ENCODE results near the gene DRD4. TPM values are rescaled to one million over a fixed set of nuclear protein-coding genes. Genes with fewer than 3 reads are reported as not detected.

The DRD4 gene
- total RNA-seq: 1.3 TPM
- long read RNA-seq: 0 reads

DNA sequence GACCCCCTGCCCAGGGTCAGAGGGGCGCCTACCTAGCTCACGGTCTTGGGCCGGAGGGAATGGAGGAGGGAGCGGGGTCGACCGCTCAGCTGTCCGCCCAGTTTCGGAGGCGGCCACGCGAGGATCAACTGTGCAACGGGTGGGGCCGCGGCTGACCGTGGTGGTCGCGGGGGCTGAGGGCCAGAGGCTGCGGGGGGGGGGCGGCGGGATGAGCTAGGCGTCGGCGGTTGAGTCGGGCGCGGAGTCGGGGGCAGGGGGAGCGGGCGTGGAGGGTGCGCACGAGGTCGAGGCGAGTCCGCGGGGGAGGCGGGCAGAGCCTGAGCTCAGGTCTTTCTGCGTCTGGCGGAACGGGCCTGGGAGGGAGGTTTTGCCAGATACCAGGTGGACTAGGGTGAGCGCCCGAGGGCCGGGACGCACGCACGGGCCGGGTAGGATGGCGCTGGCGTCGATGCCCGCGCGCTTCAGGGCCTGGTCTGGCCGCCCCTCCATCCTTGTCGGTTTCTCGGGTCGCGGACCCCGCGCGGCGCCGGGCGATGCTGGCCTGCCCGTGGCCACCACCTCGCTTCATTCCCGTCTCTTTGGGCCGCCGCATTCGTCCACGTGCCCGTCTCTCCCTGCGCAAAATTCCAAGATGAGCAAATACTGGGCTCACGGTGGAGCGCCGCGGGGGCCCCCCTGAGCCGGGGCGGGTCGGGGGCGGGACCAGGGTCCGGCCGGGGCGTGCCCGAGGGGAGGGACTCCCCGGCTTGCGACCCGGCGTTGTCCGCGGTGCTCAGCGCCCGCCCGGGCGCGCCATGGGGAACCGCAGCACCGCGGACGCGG, at the start of gene DRD4:
TSS of gene DRD4 (plus strand) at position 759 of the 822 bp plus-strand sequence. CDS start at position 795, 36 bp downstream.
- peaks cover 16% of the 10 kb centered on the region for H3K4me1 ChIP-seq
- peak within 1 kb of the TSS; percentile 22 for H3K4me3 ChIP-seq
- DNase-seq (no peak), ATAC-seq (peak; percentile 66 to 68)
- intact Hi-C loops (cut with DNase I): no loop called here
- no peaks in the 10 kb centered on the region for H3K9me3 ChIP-seq
- H3K27ac ChIP-seq: no peak within 1 kb of the TSS
- peaks cover 32% of the 10 kb centered on the region for H3K27me3 ChIP-seq (ENCODE audit: low read depth)
- peaks cover 4% of the 10 kb centered on the region for H3K36me3 ChIP-seq
- TF ChIP-seq, protein P1, sequence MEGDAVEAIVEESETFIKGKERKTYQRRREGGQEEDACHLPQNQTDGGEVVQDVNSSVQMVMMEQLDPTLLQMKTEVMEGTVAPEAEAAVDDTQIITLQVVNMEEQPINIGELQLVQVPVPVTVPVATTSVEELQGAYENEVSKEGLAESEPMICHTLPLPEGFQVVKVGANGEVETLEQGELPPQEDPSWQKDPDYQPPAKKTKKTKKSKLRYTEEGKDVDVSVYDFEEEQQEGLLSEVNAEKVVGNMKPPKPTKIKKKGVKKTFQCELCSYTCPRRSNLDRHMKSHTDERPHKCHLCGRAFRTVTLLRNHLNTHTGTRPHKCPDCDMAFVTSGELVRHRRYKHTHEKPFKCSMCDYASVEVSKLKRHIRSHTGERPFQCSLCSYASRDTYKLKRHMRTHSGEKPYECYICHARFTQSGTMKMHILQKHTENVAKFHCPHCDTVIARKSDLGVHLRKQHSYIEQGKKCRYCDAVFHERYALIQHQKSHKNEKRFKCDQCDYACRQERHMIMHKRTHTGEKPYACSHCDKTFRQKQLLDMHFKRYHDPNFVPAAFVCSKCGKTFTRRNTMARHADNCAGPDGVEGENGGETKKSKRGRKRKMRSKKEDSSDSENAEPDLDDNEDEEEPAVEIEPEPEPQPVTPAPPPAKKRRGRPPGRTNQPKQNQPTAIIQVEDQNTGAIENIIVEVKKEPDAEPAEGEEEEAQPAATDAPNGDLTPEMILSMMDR (IDR thresholded peaks at IDR 0.05): no peak

DNA sequence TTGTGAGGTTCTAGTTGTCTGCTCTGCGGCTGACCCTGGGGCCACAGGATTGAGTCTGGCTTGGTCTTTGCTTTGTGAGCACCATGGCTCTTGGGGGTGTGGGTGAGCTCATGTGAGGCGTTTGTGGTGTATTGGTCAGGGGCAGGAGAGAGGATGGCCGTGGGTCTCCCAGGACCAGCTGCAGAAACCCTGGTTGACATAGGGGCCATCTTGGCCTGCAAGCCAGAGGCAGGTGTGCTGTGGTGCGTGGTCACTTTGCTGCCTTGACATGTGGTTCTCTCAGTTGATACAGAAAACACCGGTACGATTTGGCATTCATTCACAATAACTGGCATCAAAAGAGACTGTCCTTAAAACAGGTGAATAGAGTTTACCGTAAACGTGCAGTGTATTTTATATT, 49.5 kb upstream of the DRD4 start:
- no peak for DNase-seq
- Histone ChIP-seq H3K4me1 (peaks cover 9% of the 10 kb centered on the region), H3K9me3 (no peaks in the 10 kb centered on the region), H3K27ac (peak overlapping the region; percentile 32), H3K27me3 (ENCODE audit: low read depth) (no peaks in the 10 kb centered on the region), H3K36me3 (peaks cover 90% of the 10 kb centered on the region), H3K4me3 (no peak overlapping the region)
- intact Hi-C loops (cut with DNase I): no loop called here
- TF ChIP-seq, protein P1 (IDR thresholded peaks at IDR 0.05): no peak
- ATAC-seq: no peak

DNA sequence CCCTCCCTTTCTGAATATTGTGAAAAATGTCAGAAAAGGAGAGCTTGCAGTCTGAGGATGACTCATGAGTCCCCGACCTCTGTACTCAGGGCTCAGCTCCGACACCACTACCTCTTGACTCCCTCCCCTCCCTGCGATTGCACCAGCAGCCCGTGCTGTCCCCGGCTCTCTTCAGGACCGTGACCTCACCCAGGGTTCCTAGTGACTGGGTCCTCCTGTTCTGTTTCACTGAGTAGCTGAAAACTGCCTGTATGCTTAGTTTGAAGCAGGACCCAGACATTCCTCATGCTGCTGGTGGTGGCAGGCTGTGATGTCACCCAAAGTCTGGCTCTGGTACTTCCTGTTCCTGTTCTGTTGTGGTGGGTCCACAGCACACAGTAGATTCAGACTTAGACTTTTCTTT, 49.1 kb upstream of the DRD4 start:
- TF ChIP-seq, protein P1 (IDR thresholded peaks at IDR 0.05): no peak
- intact Hi-C loops (cut with DNase I): no loop called here
- Histone ChIP-seq H3K9me3 (no peaks in the 10 kb centered on the region), H3K36me3 (peaks cover 91% of the 10 kb centered on the region), H3K27ac (peak overlapping the region; percentile 32), H3K4me3 (no peak overlapping the region), H3K27me3 (ENCODE audit: low read depth) (no peaks in the 10 kb centered on the region), H3K4me1 (peaks cover 9% of the 10 kb centered on the region)
- ATAC-seq: peak; percentile 74 to 88
- peak; percentile 77 for DNase-seq

DNA sequence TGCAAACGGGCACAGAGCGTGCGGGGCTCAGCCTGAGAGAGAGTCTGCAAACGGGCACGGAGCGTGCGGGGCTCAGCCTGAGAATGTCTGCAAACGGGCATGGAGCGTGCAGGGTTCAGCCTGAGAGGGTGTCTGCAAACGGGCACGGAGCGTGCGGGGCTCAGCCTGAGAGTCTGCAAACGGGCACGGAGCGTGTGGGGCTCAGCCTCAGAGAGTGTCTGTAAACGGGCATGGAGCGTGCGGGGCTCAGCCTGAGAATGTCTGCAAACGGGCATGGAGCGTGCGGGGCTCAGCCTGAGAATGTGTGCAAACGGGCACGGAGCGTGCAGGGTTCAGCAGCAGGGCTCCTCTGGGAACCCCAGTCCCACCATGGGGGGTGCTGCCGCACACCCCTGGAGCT, 47.3 kb upstream of the DRD4 start:
- H3K36me3 ChIP-seq: peaks cover 91% of the 10 kb centered on the region
- H3K4me3 ChIP-seq: no peak overlapping the region
- intact Hi-C loops (cut with DNase I): no loop called here
- DNase-seq (no peak), ATAC-seq (no peak)
- no peaks in the 10 kb centered on the region for H3K9me3 ChIP-seq
- no peaks in the 10 kb centered on the region for H3K27me3 ChIP-seq (ENCODE audit: low read depth)
- peaks cover 9% of the 10 kb centered on the region for H3K4me1 ChIP-seq
- TF ChIP-seq, protein P1 (IDR thresholded peaks at IDR 0.05): no peak
- H3K27ac ChIP-seq: no peak overlapping the region

DNA sequence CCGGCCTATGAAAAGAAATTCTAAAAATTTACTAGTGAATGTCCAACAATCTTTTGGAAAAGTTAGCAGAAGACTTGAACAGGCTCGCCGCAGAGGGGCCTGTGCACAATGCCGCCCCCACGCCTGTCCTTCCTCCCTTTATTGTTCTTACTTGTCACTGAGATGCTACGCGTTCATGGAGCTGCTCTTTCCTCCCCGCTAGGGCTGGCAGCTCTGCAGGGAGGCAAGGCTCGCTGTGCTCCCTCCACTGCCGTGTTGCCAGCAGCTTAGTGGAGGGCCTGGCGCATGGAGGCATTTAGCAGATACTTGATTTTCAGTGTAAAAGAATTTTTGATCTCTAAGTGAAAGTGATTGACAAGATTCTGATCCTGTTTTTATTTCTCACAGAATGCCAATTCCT, 46.1 kb upstream of the DRD4 start:
- peaks cover 9% of the 10 kb centered on the region for H3K4me1 ChIP-seq
- H3K36me3 ChIP-seq: peaks cover 98% of the 10 kb centered on the region
- H3K27ac ChIP-seq: no peak overlapping the region
- TF ChIP-seq, protein P1 (IDR thresholded peaks at IDR 0.05): no peak
- H3K27me3 ChIP-seq (ENCODE audit: low read depth): no peaks in the 10 kb centered on the region
- H3K4me3 ChIP-seq: no peak overlapping the region
- H3K9me3 ChIP-seq: no peaks in the 10 kb centered on the region
- ATAC-seq: no peak
- intact Hi-C loops (cut with DNase I): no loop called here
- no peak for DNase-seq
